NCI-H1930 (cell line): Measurements from ENCODE around the gene ENOX1.

Experiments used
- DNase-seq, 2 experiments: peaks; one replicate each; lab custom pipeline; 2025; lab: John Stamatoyannopoulos, UW

ENOX1 gene

DNA sequence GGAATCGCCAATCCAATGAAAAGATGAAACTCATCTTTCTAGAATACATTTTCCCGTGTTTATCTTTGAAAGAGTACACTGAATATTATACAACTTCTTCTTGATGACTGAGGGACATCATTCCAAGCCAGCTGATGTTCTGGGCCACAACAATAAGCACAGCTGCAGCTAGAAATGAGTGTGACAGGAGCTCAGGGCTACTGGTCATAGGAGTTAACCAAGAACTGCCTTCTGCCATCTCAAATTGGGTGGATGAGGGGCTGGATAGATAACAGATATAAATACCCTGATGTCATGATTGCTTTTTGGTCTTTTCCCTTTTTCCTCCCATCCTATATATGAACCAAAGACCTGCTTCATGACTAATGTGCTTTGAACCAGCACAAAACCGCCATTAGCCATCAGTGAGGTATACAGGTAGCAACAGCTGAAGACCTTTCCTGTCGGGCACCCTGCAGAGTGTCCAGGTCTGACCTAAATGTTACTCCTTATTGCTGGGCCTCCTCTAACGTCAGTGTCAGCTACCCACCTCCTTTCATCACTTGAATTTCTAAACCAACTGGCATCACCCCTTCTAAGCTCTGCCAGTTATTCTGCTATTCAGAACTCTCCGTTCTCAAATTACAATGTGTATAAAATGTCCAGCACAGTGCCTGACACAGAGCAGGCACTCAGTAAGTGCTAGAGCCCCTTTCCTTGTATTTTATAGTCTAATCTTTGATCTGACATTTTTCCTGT, 178.2 kb downstream of the ENOX1 start:
- no peak for DNase-seq

DNA sequence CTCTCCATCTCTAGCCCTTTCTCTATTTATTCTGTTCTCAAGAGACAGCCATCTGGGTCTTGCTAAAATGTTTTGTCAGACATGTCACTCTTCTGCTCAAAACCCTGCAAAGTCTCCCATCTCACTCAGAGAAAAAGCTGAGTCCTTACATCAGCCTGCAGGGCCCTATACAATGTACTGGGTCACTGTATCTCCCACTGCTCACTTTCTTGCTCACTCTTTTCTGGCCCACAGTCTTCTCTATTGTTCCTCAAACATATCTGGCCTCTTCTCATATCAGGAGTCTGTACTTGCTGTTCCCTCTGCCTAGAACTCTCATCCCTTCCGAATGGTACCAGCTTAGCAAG, 189.2 kb downstream of the ENOX1 start:
- DNase-seq = no peak

DNA sequence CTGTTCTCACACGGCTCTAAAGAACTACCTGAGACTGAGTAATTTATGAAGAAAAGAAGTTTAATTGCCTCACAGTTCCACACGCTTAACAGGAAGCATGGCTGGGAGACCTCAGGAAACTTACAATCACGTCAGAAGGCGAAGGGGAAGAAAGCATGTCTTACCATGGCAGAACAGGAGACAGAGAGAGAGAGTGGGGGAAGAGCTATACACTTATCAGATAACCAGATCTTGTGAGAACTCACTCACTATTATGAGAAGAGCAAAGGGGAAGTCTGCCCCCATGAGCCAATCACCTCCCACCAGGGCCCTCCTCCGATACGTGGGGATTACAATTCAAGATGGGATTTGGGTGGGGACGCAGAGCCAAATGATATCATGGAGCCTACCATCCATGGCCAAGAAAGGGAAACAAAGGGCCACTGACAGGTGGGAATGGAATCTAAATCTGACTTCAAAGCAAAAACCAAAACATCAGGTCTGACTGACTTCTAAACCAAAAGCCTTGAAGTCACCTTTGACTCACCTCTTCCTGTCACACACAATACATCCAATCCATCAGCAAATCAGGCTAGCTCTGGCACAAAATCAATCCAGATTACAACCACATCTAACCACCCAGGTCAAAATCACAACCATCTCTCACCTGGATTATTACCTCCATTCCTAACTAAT, 189.7 kb downstream of the ENOX1 start:
- no peak for DNase-seq

DNA sequence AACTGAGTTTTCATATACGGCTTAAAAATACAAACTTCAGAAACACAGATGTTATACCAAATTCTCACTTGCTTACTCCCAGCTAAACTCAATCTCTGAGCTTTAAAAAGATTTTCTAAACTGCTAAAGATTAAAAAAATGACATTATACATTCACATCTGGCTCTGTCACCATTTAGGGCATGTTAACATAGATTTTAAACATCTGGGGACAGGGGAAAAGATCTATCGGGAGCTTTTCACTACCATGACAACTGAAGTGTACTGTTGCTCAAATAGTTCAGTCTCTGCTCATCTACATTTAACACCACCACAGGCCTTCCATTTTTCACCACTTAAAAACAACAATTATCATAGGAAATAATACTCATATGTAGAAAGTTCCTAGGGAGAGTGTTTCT, 190.8 kb downstream of the ENOX1 start:
- DNase-seq = no peak

DNA sequence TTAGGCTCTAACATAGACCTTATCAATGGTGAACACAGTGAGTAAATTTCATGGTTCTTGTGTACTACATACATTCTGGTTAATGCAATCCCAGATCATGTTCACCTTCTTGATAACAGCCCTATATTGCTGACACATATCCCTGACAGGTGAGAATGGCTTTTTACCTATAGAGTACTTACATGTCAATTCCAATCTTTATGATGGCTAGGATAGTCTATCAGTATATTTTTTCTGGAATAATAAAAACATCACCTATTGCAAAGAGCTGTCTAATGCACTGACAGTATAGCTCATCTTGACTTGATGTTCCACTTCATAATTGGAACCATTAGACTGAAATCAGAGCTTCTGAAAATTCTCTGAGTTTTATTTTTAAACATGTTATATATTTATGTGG, 199.4 kb downstream of the ENOX1 start:
- no peak for DNase-seq

DNA sequence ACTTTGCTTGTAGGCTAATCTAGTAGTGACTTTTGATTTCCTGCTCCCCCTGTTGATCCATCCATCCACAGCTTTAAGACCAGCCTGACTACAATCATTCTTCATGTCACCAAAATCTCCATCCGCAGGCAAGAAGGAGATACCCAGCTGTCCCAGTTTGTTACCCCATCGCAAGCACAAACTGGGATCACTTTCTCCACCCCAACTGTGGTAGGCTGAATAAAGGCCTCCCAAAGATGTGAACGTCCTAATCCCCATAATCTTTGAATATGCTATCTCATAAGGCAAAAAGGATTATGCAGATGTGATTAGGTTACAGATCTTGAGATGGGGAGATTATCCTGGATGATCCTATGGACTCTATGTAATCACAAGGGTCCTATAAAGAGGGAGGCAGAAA, 202.0 kb downstream of the ENOX1 start:
- no peak for DNase-seq

DNA sequence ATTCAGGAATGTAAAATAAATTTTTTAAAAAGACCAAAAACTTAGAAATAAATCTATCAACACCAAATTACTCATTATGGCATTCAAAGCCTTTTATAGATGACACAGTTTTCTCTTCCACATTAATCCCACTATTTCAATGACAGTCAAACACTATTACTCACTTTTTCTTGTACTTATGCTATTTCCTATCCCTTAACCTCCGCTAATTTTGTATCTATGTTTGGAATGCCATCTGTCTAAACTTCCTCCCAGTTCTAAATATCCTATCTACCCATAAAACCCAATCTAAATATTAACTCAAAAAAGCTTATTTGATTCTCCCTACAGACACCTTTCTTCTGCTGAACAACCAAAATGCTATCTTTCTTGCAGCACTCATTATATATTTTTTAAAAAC, 203.5 kb downstream of the ENOX1 start:
- no peak for DNase-seq

DNA sequence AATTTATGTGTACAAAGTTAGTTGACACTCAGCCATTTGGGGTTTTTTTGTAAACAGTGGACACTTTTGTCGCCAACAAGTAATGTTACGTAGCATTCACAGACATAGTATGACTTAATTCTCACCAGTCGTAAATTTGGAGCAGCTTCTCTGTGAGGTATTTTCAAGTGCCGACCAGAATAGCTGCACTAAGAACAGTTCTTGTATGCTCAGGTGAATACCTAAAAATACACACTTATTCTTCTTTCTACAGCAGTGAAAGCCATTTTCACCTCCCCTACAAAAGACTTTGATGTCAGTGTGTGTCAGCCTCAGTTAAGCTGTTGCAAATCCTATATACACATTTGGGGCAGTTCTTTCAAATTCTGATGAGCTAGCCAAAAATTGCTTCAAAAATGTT, 206.5 kb downstream of the ENOX1 start:
- no peak for DNase-seq

DNA sequence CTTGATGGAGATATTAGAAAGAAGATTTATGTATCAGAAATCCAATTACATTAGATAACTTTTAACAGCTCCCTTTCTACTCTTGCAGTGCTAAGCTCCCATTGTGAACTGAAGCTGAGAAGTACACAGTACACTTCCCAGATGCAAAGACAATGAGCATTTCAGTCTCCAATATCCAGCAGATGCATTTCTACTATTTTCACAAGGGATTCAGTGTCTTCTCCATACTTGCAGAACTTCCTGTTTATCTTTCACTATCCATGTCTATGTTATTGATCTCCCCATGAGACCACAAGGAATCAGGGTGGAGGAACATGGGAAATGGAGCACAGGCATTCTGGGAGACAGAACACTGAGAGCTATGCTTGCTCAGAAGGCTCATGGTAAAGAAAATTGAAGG, 207.5 kb downstream of the ENOX1 start:
- DNase-seq = no peak

DNA sequence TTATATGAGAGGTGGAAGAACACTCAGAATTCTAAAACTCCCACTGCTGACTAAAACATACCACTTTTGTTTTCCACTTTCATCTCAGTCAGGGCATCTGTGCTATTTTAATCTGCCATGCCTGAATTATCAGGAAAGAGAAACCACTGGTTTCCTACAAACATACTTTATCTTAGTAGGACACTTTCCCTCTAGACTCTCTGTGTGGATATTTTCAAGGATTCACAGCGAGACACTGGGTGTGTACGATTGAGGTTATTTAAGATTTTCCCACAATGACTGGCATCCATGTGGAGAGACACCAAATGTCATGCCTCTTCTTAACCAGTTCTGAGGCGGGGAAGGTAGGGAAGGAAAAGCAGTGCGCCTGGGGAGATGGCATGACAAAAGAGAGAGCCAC, 212.2 kb downstream of the ENOX1 start:
- DNase-seq = no peak

DNA sequence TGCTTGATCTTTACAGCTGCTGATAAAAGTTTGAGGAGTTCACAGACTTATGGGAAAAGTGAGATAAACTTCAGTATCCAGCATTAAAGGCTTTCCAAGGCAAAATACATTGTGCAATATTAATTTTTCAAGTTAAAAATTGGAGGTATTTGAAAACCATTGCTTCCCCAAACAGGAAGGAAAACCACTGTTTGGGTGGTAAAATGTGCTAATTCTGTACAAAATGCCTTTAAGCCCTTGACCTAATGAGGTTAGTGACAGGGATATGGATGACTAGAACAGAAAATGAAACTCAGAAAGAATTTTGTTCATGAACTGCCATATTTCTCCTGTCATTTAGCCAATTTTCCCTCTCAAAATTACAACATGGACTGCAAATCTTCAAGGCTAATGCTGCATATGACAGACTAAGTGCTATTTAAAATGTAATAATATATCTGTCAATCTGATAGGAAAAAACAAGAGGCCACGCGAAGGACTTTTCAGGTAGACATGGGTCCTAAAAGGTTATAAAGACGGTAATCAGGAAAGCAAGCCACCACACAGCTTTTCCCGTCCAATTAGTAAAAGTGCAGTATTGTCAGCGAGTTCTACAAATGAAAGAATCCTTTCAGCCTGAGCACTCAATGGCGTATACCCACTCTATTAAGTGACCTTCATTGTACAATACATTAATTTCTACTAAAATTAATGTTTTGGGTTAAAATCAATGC, 212.8 kb downstream of the ENOX1 start:
- no peak for DNase-seq

DNA sequence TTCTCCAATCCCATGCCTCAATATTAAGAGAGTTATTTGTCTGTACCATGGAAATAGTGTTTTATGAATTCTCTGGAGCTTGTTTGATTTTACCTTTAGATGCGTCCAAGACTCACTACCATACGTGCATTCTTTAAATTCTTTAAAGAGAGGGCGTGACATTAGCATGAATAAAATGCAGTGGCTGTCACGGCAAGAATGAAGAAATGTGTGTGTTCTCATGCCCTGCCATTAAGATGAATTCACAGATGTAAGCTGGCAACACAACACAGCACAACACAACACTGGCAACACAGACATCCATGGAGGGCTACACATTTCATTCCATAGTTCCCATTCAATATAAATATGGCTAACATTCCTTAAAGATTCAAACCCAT, 213.4 kb downstream of the ENOX1 start:
- DNase-seq = no peak

DNA sequence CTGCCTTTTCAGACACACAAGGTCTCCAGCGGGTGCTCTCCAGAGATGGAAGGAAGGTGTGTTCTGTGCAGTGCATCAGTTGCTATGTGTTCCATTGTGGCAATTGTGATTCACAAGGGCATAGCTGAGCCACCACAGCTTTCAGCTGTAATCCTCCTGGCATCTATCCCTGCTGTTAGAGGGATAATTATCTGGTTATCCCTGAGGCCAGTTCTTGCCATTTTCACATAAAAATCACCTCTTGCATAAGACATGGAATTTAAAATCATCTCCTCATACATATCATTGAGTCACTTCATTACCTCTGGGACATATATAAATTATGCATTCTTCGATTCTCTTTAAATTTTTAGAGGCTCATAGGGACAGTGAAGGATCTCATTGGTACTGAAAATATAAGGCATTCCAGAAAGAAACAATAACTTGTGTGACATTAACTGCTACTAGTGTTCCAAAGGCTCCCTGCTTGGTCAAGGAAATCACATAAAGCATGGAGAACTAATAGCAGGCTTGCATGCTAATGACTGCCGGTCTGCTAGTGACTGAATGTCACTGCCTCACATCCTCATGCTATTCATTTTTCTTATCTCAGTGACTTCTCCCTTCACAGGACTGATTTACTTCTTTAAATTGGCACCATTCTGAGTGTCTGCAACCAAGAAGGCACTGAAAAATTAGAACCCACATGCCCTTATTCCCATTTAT, 214.0 kb downstream of the ENOX1 start:
- no peak for DNase-seq

DNA sequence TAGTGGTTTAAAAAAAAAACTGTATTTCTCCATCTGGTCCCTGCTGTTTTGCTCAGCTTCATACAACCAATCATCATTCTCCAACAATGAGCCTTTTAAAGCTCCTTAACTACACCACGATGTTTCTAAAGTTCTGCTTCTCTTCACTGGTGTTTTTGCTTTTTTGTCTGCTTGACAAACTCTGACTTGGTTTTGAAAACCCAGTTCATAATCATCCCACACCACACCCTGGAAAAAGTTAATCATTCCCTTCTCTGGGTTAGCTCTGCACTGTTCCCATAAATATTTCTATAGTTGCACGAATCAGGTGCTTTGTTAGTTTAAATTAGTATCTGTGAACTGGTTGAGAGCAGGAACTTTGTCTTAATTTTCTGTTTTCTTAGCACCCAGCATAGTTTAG, 217.1 kb downstream of the ENOX1 start:
- no peak for DNase-seq

DNA sequence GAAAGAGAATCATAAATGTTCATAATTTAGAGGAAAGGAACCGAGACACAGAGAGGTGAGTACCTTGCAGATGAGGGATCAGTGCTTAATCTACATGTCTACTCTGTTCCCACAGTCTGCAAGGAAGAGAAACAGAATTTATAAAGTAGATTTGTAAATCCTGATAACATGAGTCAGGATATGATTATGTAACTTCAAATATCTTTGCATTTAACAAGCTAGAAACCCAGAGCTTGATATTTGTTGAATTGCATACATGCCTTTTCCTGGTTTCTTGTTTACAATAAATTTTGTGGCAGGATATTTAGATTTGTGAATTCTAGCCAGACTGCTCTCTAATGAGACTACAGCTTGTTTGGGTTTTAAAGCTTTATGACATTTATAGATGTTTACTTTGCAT, 219.2 kb downstream of the ENOX1 start:
- DNase-seq = no peak

DNA sequence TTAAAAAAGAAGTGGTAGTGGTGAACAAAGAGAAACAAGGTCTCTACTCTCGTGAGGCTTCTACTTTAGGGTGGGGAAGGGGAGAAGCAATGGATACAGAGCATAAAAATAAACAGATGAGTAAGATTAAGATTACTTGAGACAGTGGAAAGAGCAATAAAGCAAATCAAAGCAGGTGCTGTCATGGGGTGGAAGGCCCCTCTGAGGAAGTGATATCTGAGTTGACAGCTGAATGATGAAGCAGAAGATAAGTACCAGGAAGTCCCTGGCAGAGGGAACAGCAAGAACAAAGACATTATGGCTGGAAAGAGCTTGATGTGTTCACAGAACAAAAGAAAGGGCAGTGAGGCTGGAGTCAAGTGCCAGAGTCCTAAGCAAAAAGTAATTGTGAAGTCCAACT, 221.8 kb downstream of the ENOX1 start:
- no peak for DNase-seq

DNA sequence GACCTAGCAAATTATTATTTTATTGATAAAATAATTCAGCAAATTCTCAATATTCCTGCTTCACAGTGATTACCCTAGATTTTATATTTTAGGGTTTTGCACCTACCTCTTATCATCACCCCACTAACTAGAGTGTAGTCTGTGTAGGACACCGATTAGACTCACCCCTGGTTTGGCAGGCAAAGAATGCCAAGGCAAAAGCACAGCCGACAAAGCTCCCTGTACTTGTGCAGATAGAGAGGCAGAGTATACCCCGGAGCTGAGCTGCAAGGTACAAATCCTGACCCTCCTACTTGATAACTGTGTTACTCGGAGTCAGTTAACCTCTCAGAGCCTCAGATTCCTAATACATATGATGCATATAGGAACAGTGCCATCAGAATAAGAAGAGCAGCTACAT, 225.7 kb downstream of the ENOX1 start:
- no peak for DNase-seq

DNA sequence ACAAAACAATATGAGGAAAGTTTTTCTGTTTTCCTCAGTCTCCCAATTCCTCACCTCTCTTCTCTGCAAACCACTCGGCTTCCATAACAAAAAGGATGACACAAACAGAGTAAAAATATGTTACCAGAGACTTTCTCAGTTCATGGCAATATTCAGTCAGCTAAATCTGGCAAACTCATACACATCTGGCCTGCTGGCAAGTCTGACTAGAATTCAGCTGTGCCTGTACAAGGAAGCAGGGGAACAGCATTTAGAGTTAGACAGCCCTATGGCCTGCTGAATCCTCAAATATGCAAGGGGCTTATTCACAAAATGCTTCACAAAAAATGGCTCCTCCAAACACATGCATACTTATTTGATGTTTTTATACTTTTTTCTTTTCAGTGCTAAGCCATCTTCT, 227.8 kb downstream of the ENOX1 start:
- no peak for DNase-seq

DNA sequence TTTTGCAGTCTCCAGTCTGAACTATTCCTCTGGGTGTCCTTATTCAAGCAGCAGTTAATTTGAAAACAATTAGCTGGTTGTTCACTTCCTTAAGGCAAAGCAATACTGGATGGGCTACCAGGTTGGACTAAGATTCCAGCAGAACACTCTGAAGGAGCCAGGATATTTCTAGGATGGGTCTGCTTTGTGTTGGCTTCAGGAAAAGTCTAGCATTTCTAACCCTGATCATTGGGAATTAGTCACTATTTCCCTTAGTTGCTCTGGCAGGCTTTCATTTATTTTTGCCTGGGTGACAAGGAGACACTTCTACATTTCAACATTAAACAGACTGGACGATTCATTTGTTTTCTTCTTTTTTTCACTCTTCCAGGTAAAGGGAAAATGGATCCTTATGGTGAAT, 228.4 kb downstream of the ENOX1 start:
- no peak for DNase-seq

DNA sequence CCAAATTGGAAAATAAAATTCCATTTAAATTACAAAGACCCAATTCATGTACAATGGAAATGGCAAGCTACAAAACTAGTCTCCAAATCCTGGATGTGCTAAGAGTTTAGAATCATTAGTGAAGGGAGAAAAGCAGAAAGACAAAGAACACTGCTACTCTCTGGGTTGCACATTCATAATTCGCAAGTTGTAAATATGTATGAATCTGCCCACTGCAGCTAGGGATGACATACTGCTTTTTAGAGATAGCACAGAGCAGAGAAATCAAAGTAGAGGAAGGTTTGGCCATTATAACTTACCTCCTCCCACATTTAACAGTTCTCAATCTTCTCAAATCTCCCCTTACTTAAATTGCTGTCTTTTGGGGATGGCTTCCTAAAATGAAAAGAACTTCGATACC, 231.1 kb downstream of the ENOX1 start:
- no peak for DNase-seq

DNA sequence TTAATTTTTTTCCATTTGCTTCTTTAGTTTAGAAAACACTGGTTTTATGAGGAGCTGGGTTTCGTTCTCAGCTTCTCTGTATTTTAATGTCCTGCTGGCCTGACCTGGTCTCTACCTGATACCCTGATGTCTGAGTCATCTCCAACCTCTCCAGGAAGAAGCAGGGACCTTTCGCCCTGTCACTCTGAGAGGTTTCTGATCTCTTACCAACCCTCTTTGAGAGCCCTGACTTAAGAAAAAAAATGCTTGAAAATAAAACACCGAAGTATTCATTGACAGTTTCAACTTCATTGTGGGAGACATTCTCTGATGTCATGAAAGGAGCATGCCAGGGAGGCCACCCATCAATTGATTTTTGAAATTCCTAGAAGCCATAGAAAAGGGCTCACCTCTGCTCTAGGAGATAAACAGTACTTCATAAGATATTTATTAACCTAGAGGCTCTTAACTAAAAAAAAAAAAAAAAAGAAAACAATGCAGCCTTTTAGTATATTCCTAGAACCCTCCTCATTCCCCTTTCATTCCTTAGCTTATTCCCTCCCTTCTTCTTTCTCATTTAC, 234.8 kb downstream of the ENOX1 start:
- no peak for DNase-seq

DNA sequence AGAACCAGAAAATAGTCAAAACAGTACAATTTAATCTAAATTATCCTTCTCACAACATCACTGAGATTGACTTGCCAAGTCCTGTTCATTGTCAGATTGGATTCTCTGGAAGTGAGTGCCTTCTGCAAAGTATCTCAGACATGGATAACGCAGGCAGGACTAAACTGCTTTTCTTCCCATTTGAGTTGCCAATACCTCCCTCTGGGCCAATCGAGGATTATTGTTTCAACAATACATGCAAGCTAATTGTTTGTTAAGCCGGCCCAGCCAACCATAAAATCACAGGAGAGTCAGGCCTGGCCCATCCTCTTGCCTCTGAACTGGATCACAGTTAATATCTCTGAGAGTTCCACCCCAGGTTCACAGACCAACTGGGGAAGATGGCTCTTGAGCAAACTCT, 240.0 kb downstream of the ENOX1 start:
- DNase-seq = no peak

DNA sequence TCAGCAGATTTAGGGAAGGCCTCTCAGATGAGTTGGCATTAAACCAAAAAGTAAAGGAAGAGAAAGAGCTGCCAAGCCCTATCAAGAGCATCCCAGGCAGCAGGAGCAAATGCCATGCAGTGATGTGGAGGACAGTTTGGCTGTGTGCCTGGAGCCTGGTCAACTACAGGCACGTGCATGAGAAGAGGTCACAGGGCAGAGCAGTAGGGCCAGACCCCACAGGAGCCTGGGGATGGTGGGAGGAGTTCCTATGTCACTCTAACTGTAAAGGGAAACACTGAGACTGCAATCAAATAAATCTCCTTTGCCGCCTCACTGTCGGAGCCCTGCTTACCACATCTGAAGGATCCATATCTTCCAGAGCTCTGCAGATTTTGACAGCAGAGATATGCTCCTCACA, 240.5 kb downstream of the ENOX1 start:
- DNase-seq = no peak
